Endothelial cell of umbilical vein (primary cell): ENCODE measurements around the gene DYRK1A. TPM values are rescaled to one million over a fixed set of nuclear protein-coding genes. Genes with fewer than 3 reads are reported as not detected.

ENCODE experiments used
- BruUV-seq: library from RNA; stranded (reverse); fragments of 400-500 nt; replicated peaks from 2 replicates; lab custom pipeline; 2021; lab: Mats Ljungman, UMichigan
- CTCF ChIA-PET: fragments of 300-600, 350-600 bp; sonication (Branson Sonifier 250); formaldehyde crosslinking; loops from one replicate; lab custom pipeline; 2021; ENCODE audit warnings: antibody characterized with exemption, inconsistent platforms; lab: Charles Lee
- POLR2A ChIA-PET: fragments of 300-600, 350-600 bp; sonication (Branson Sonifier 250); formaldehyde crosslinking; loops from one replicate; lab custom pipeline; 2021; ENCODE audit warnings: antibody characterized with exemption, inconsistent platforms; lab: Charles Lee
- DNase-seq: peaks from one replicate; pipeline ENCODE4 v3.0.0-alpha.2; 2011; ENCODE audit warnings: low read depth, low spot score
- FAIRE-seq: peaks from 2 replicates; lab custom pipeline; 2011; peaks lifted over from hg19 to GRCh38; lab: Jason Lieb, UNC
- H2AFZ ChIP-seq: 2 replicates; pipeline ENCODE4 v1.6.0; 2012; ENCODE audit warnings: low read depth, low read length, control low read depth, inconsistent platforms
- H3K27ac ChIP-seq: 2 replicates; pipeline ENCODE4 v1.5.1; 2011; ENCODE audit warnings: low read depth, mild to moderate bottlenecking, control low read depth, low read length, moderate library complexity; ENCODE audit not compliant: insufficient read depth
- H3K27me3 ChIP-seq, 2 experiments: 2 replicates each; pipeline versions ENCODE4 v1.6.0 to v1.6.1; 2011; ENCODE audit warnings: low read length in 2 of 2, mixed read lengths in 1 of 2; ENCODE audit not compliant: control insufficient read depth in 2 of 2, insufficient read depth in 2 of 2
- H3K36me3 ChIP-seq, 2 experiments: 2 replicates in 1 of 2; 3 replicates in 1 of 2; pipeline ENCODE4 v1.5.1; 2011; ENCODE audit warnings: low read length in 2 of 2, mild to moderate bottlenecking in 1 of 2, moderate library complexity in 1 of 2; ENCODE audit not compliant: control insufficient read depth in 2 of 2, insufficient read depth in 2 of 2; ENCODE audit errors: extremely low read depth in 1 of 2
- H3K4me1 ChIP-seq: 3 replicates; pipeline ENCODE4 v1.5.1; 2011; ENCODE audit warnings: mild to moderate bottlenecking, low read length; ENCODE audit not compliant: control insufficient read depth, insufficient read depth; ENCODE audit errors: extremely low read depth
- H3K4me2 ChIP-seq: 2 replicates; pipeline ENCODE4 v1.6.1; 2011; ENCODE audit warnings: low read length, control low read depth, mixed read lengths; ENCODE audit not compliant: insufficient read depth
- H3K4me3 ChIP-seq, 3 experiments: fragments of 200-600 bp in 1 of 3; sonication (generic), shearing (Covaris generic) in 1 of 3; replicated peaks in 1 of 3; 2 replicates each; pipeline ENCODE4 v1.5.1; 2011 to 2016; ENCODE audit warnings: control low read depth in 3 of 3, low read length in 3 of 3, mild to moderate bottlenecking in 2 of 3, inconsistent platforms in 1 of 3, low read depth in 1 of 3, moderate library complexity in 1 of 3; ENCODE audit not compliant: insufficient read depth in 1 of 3
- H3K79me2 ChIP-seq: 2 replicates; pipeline ENCODE4 v1.6.0; 2012; ENCODE audit warnings: low read length, inconsistent platforms; ENCODE audit not compliant: control insufficient read depth, insufficient read depth
- H3K9ac ChIP-seq: replicated peaks from 2 replicates; pipeline ENCODE3; 2011; ENCODE audit warnings: low read length, control low read depth; ENCODE audit not compliant: insufficient read depth; ENCODE audit errors: extremely low read depth
- H3K9me1 ChIP-seq: replicated peaks from 3 replicates; pipeline ENCODE4 v1.6.0; 2011; ENCODE audit warnings: mild to moderate bottlenecking, low read length; ENCODE audit not compliant: control insufficient read depth, insufficient read depth; ENCODE audit errors: extremely low read depth
- H3K9me3 ChIP-seq: replicated peaks from 2 replicates; pipeline ENCODE4 v1.5.1; 2012; ENCODE audit warnings: low read length, inconsistent platforms; ENCODE audit not compliant: control insufficient read depth, insufficient read depth
- H4K20me1 ChIP-seq: replicated peaks from 2 replicates; pipeline ENCODE3; 2011; ENCODE audit warnings: mild to moderate bottlenecking, low read length; ENCODE audit not compliant: control insufficient read depth, insufficient read depth; ENCODE audit errors: extremely low read depth
- EZH2 ChIP-seq: IDR thresholded peaks from 2 replicates; pipeline ENCODE4 v1.6.1; 2012; ENCODE audit warnings: borderline replicate concordance, low read depth, mild to moderate bottlenecking, moderate library complexity, low read length, inconsistent platforms; ENCODE audit not compliant: severe bottlenecking
- FOS ChIP-seq: IDR thresholded peaks from 2 replicates; pipeline ENCODE4 v1.6.1; 2011; ENCODE audit warnings: mild to moderate bottlenecking, low read length, moderate library complexity, borderline replicate concordance; ENCODE audit not compliant: insufficient read depth
- GATA2 ChIP-seq: IDR thresholded peaks from 2 replicates; pipeline ENCODE4 v1.7.0; 2011; ENCODE audit warnings: low read depth, mild to moderate bottlenecking, moderate library complexity, mixed read lengths, low read length; ENCODE audit not compliant: insufficient read length, insufficient read depth
- JUN ChIP-seq: IDR thresholded peaks from 2 replicates; pipeline ENCODE4 v1.6.1; 2011; ENCODE audit warnings: borderline replicate concordance, low read depth; ENCODE audit not compliant: insufficient read length, insufficient read depth
- MYC ChIP-seq: IDR thresholded peaks from one replicate; pipeline ENCODE4 v1.6.1; 2011; ENCODE audit warnings: mild to moderate bottlenecking, low read depth, low read length
- POLR2A ChIP-seq: IDR thresholded peaks from 2 replicates; pipeline ENCODE4 v1.6.1; 2012; ENCODE audit warnings: low read depth, mild to moderate bottlenecking, control low read depth, low read length
- POLR2AphosphoS5 ChIP-seq: IDR thresholded peaks from 2 replicates; pipeline ENCODE4 v1.6.1; 2012; ENCODE audit warnings: low read depth, mild to moderate bottlenecking, control low read depth, low read length, moderate library complexity; ENCODE audit not compliant: insufficient read depth
- dilution Hi-C: fragments of 300-500 bp; cut with MboI; formaldehyde crosslinking; loops from one replicate; pipeline ENCODE4 v1.15.0; 2019; ENCODE audit warnings: low sequenced_read_pairs; ENCODE audit not compliant: extremely low pct_ligation_motif_present
- intact Hi-C: fragments of 100-400 bp; cut with micrococcal nuclease; formaldehyde crosslinking; loops from one replicate; pipeline ENCODE4 v1.10.0; 2022
- polyA plus RNA-seq, 4 experiments: library from polyadenylated mRNA; depleted of rRNA in 3 of 4; stranded (reverse) in 3 of 4; unstranded in 1 of 4; fragments of >200 nt; gene quantifications; 2 replicates each; pipeline versions ENCODE4 v1.2.1 to v1.2.3, GENCODE V29; 2011 to 2012; ENCODE audit warnings: missing spikeins in 1 of 4
- total RNA-seq: library from RNA; stranded (reverse); gene quantifications from 2 replicates; pipeline ENCODE4 v1.2.3, GENCODE V29; 2021
- TF ChIP-seq, protein P1 (sequence below), 2 donors: IDR thresholded peaks; 1 replicate in 1 of 2; 2 replicates in 1 of 2; pipeline ENCODE4 v1.5.1; 2011; ENCODE audit warnings: low read length in 2 of 2, mild to moderate bottlenecking in 2 of 2, moderate library complexity in 2 of 2, control low read depth in 1 of 2, inconsistent platforms in 1 of 2, low read depth in 1 of 2; ENCODE audit not compliant: insufficient read depth in 1 of 2; ENCODE audit errors: extremely low read depth in 1 of 2
- TF ChIP-seq, protein P2 (sequence below): IDR thresholded peaks from 2 replicates; pipeline ENCODE4 v1.6.1; 2011; ENCODE audit not compliant: insufficient read depth, insufficient read length

The DYRK1A gene
- total and polyA plus RNA-seq, 2 donors (not counting 3 experiments of a cell fraction or from before 2014, with no cell fraction given), result 51.8 to 53.7 TPM

DNA sequence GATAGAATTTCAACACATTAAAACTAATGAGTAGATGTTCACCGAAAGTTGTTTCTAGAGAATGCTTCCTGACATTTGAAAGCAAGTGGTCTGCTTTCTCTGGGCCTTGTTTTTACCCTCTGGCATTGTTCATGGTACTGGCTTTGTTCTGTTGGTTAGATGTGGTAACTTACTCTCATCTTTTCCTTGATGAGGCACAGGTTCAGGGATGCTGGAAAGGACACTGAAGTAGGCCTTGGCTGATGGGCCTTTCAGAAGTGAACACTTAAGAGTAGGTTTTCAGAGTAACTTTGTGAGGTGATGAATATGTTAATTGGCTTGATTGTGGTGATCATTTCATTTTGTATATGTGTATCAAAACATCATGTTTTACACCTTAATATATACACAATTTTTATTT lies 55.8 kb downstream of the DYRK1A start:
- Histone ChIP-seq H3K9me1 (no peaks in the 10 kb centered on the region), H3K36me3 (peaks cover 0 to 6% of the 10 kb centered on the region in 2 experiments), H3K9me3 (no peaks in the 10 kb centered on the region), H4K20me1 (peaks cover 7% of the 10 kb centered on the region), H3K27me3 (no peaks in the 10 kb centered on the region), H3K4me2 (no peak overlapping the region), H3K9ac (no peak overlapping the region), H2AFZ (no peak overlapping the region), H3K4me3 (no peak overlapping the region), H3K27ac (no peak overlapping the region), H3K79me2 (peaks cover 83% of the 10 kb centered on the region), H3K4me1 (peaks cover 14% of the 10 kb centered on the region)
- DNase-seq (no peak), FAIRE-seq (no peak)
- intact Hi-C loops (no loop called here), dilution Hi-C loops (no loop called here)
- ChIA-PET CTCF (interaction anchor here (1.2 to 1.6 kb wide), 2 partner anchors 14 to 41 kb away, joined by 3 read pairs; no protein-coding TSS in a partner anchor), POLR2A (no interaction called here)
- BruUV-seq, result no TSS peak
- TF ChIP-seq POLR2A (no peak), JUN (no peak), MYC (no peak), EZH2 (no peak), FOS (no peak)

DNA sequence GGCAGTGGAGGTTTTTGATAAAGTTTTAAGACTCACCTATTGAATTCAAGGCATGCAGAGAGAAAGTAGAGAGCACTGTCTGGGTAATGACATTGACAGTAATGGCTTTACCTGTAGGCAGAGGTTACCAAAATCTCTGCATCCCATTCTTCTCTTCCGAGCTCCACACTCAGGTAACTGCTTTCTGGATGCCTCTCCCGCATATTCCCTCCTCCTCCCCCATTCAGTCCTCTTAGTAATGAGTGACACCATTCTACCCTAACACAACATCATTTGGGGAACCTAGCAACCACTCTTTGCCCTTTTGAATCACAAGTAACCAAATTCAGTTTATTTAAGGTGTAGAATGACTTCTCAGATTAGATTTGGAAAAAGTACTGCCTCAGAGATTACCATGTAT lies 56.5 kb downstream of the DYRK1A start:
- Histone ChIP-seq H4K20me1 (no peaks in the 10 kb centered on the region), H3K27ac (no peak overlapping the region), H3K4me2 (no peak overlapping the region), H3K9me3 (no peaks in the 10 kb centered on the region), H3K27me3 (no peaks in the 10 kb centered on the region), H3K4me1 (peaks cover 14% of the 10 kb centered on the region), H3K36me3 (peaks cover 0 to 6% of the 10 kb centered on the region in 2 experiments), H3K9me1 (no peaks in the 10 kb centered on the region), H3K79me2 (peaks cover 82% of the 10 kb centered on the region), H2AFZ (no peak overlapping the region), H3K9ac (no peak overlapping the region), H3K4me3 (no peak overlapping the region)
- ChIA-PET CTCF (interaction anchor here (1.6 to 1.8 kb wide), 2 partner anchors 13 to 40 kb away, joined by 3 to 6 read pairs; no protein-coding TSS in a partner anchor), POLR2A (no interaction called here)
- DNase-seq (no peak), FAIRE-seq (no peak)
- intact Hi-C loops, result no loop called here
- TF ChIP-seq, protein P1, sequence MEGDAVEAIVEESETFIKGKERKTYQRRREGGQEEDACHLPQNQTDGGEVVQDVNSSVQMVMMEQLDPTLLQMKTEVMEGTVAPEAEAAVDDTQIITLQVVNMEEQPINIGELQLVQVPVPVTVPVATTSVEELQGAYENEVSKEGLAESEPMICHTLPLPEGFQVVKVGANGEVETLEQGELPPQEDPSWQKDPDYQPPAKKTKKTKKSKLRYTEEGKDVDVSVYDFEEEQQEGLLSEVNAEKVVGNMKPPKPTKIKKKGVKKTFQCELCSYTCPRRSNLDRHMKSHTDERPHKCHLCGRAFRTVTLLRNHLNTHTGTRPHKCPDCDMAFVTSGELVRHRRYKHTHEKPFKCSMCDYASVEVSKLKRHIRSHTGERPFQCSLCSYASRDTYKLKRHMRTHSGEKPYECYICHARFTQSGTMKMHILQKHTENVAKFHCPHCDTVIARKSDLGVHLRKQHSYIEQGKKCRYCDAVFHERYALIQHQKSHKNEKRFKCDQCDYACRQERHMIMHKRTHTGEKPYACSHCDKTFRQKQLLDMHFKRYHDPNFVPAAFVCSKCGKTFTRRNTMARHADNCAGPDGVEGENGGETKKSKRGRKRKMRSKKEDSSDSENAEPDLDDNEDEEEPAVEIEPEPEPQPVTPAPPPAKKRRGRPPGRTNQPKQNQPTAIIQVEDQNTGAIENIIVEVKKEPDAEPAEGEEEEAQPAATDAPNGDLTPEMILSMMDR (IDR thresholded peaks at IDR 0.05; ENCODE audit: extremely low read depth in 1 of 2, insufficient read depth in 1 of 2, low read depth in 1 of 2, low read length in 2 of 2), result no peak
- no peak for TF ChIP-seq EZH2
- no peak for TF ChIP-seq MYC
- no peak for TF ChIP-seq GATA2
- no peak for TF ChIP-seq POLR2A
- no peak for TF ChIP-seq POLR2AphosphoS5
- TF ChIP-seq FOS, result no peak
- no peak for TF ChIP-seq JUN
- TF ChIP-seq, protein P2, sequence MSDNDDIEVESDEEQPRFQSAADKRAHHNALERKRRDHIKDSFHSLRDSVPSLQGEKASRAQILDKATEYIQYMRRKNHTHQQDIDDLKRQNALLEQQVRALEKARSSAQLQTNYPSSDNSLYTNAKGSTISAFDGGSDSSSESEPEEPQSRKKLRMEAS, result no peak
- dilution Hi-C loops, result no loop called here
- no TSS peak for BruUV-seq
